ENCODE data around the gene PXN. TPM values are rescaled to one million over a fixed set of nuclear protein-coding genes. Genes with fewer than 3 reads are reported as not detected.
"Not testable (repeated sequence)": the region's sequence is repeated elsewhere in the genome, so short reads cannot be mapped to it uniquely, and the experiment has no call there.

Gene PXN
- total RNA-seq, 1 donor from 2014 or later: 69.8 TPM

DNA sequence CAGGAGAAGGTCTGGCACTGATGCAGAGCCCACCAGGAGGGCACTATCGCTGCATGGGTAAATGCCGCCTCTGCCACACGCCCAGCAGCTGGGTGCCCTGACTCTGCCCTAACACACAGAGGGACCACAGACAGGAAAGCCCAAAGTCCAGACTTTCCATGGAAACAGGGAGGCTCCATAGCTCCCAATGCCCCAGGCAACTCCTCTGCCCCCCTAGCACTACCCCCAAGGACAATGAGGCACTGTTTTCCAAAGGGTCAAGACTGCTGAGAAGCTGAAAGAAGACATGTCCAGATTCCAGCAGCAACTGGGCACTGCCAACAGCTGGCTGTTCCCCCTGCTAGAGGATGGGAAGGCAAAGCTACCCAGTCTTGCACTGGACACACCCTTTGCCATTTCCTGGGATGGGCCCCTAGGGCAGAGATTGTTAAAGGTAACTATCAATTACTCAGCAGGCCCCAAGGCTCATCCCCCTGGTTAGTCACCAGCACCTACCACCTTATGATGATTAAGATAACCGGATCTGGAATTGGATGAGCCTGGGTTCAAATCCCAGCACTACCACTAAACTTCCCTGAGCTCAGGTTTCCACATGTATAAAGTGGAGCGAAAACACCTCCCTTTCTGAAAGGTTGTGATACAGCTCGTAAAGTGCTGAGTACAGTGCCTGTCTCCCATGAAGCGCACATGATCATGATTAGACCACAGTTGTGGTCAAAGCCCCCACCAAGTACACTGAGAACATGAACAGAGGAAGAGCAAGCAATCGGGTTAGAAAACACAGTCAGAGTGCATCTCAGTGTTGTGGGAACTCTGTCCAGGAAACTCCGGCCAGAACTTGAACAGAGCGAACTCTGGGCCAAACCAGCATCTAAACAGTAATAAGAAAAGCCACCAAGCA, 3.3 kb downstream of the PXN start:
- peak; percentile 32 for DNase-seq

DNA sequence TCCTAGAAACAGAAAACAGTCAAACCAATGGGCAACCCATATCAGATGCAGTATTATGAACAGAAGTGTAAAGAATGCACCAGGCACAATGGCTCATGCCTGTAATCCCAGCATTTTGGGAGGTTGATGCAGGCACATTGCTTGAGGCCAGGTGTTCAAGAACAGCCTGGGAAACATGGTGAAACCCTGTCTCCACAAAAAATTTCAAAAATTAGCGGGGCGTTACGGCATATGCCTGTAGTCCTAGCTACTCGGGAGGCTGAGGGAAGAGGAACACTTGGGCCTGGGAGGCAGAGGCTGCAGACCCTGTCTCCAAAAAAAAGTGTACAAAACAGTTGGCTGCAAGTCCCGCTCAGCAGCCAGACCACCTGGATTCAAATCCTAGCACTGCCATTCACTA, 4.9 kb downstream of the PXN start:
- no peak for DNase-seq

DNA sequence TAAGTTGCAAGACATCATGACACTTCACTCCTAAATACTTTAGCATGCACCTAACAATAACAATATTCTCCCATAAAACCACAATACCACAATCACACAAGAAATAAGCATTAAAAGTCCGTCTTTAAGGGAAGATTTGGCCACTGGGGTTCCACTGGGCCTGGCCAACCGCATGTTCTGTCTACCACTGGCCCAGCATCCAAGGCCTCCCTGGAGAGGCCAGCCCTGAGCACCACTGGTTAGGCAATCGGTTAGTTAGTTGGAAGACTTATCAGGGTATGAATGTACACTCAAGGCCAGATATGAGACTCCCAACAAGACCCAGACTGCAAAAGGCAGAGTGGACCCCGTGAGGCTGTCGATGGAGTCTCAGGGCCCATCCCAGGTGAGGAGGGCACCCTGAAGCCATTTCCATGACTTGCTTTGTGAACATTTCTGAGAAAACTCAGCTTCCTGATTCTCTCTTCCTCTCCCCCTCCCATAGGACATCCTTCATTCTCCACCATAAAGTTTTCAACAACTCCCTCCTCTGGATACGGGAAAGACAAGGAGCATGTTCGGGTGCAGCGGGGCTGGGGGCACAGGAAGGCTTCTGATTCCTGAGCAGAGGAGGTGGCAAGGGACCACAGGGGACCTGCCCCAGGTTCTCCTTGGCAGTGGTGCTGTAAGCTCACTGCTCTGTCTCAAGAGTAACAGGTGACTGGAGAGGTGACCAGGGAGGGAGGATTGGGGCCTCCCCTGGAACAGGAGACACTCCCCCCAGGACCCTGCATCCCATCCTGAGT, 5.9 kb downstream of the PXN start:
- no peak for DNase-seq

DNA sequence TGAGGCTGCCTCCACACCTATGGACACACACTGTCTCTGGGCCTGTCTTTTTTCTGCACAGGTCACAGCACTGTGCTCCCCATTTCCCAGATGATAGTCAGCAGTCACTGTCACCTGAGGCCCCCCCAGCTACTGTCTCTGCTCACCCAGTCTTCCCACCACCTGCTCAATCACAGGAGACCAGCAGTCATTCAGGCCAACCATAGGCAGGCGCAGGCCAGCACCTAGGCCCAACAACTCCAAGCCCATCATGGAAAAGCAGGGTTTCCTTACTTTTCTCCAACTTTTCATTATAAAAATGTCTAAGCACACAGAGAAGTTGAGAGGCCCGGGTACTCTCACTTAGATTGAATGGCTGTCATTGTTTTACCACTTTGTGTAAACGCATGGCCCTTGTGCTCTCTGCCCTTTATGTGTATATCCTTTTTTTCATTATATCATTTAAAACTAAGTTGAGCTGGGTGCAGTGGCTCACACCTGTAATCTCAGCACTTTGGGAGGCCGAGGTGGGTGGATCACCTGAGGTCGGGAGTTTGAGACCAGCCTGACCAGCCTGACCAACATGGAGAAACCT, 7.1 kb downstream of the PXN start:
- DNase-seq: no peak

GRCh38 chr12:120257041-120257821, 8.3 kb downstream of the PXN start:
- DNase-seq: peak; percentile 98

DNA sequence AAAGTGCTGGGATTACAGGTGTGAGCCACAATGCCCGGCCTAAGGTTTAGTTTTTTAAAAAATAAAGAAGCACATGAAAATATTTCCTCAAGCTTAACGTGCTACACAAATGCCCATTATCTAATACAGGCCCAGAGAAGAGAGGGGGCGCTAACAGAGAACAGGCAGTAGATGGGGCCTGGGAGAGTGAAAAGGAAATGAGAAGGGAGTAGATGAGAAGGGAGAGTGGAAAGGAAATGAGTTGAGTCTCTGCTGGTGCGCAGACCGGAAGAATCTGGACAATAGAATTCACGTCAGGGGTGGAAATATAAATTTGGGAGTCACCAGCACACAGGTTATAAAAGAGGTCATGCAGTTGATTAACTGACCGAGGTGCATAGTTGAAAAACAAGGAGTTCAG, 10.7 kb downstream of the PXN start:
- DNase-seq: peak; percentile 91

DNA sequence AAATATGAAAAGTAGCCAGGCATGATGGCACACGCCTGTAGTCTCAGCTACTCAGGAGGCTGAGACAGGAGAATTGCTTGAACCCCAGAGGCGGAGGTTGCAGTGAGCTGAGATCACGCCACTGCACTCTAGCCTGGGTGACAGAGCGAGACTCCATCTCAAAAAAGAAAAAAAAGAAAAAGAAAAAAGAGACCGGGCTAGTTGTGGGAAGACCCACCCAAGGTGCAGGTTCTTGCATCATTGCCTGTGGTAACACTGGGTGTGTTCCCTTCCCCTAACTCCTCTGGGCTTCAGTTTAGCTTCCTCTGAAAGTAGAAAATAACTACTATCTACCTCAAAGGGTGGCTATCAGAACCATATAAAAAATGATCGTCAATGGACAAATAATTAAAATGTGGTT, 12.2 kb downstream of the PXN start:
- DNase-seq: not testable (repeated sequence)

- no peak for DNase-seq
These were observed 13.2 kb downstream of the PXN start for GRCh38 chr12:120252071-120252906.

DNA sequence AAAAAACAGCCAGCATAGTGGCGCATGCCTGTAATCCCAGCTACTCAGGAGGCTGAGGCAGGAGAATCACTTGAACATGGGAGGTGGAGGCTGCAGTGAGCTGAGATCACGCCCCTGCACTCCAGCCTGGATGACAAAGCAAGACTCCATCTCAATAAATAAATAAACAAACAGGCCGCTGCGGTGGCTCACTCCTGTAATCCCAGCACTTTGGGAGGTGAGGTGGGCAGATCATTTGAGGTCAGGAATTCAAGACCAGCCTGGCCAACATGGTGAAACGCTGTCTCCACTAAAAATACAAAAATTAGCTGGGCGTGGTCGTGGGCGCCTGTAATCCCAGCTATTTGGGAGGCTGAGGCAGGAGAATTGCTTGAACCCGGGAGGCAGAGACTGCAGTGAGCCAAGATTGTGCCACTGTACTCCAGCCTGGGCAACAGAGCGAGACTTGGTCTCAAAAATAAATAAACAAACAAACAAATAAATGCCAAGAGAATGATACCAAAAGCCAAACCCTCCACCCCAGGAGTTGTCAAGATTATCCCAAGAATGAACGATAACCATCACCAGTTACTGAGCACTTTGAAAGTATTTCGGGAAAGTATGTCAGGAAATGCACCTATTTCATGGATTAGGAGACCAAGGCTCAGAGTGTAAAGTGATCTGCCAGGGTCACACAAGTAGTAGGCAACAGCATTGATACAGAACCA, 14.0 kb downstream of the PXN start:
- not testable (repeated sequence) for DNase-seq

GRCh38 chr12:120249875-120250795, 15.4 kb downstream of the PXN start:
- peak; percentile 62 for DNase-seq

DNA sequence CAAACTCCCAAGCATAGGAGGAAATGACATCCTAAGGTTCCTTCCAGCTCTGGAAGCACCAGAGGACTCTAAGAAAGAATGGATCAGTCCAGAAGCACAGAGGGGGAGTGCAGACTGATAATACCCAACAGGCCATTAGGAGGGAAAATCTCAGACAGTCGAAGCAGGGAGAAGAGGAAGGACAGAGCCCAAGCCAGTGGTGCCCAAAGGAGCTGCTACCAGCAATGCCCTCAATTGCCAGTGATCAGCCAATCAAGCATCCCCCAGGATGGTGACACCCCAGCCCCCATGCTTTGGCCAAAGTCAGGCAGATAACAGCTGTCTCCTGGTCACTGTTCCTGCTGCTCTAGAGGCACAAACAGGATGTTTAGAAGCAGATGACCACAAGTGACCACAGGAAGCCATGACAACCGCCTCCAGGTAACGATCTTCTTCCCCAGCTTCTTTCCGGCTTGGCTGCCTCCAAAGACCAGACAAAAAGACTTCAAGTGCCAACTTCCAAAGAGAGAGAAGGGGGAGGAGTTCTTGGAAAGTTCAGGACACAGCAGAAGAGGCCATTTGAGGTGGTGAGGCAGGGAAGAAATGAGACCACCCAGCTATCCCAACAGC, 16.2 kb downstream of the PXN start:
- DNase-seq: peak; percentile 41

- DNase-seq: peak; percentile 70
These were observed 17.9 kb downstream of the PXN start for GRCh38 chr12:120247621-120248030.

- no peak for DNase-seq
These were observed 18.3 kb downstream of the PXN start for GRCh38 chr12:120247183-120247582.

- DNase-seq: peak; percentile 9
These were observed 18.8 kb downstream of the PXN start for GRCh38 chr12:120246705-120247104.

DNA sequence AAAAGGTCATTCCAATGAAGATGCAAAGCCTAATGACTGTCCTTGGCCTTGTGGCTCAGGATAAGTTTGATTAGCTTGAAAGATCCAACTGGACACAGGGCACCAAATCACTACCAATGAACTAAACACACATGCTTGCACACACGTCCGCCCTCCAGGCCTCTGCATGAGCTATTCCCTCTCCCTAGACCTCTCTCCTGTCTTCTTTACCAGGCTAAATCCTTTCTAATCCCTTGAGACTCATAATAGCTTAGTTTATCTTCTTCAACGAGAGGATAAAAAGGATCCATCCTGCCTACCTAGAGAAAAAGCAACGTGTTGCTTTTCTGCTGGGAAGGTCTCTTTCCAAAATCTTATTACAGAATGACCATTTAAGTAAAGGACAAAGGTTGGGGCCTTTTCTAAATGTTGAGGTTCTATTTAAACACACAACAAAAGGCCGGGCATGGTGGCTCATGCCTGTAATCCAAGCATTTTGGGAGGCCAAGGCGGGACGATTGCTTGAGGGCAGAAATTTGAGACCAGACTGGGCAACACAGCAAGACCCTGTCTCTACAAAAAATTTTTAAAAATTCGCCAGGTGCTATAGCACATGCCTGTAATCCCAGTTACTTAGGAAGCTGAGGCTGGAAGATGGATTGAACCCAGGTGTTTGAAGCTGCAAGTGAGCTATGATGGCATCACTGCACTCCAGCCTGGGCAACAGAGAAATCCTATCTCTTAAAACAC, 22.4 kb downstream of the PXN start:
- DNase-seq: peak; percentile 22

DNA sequence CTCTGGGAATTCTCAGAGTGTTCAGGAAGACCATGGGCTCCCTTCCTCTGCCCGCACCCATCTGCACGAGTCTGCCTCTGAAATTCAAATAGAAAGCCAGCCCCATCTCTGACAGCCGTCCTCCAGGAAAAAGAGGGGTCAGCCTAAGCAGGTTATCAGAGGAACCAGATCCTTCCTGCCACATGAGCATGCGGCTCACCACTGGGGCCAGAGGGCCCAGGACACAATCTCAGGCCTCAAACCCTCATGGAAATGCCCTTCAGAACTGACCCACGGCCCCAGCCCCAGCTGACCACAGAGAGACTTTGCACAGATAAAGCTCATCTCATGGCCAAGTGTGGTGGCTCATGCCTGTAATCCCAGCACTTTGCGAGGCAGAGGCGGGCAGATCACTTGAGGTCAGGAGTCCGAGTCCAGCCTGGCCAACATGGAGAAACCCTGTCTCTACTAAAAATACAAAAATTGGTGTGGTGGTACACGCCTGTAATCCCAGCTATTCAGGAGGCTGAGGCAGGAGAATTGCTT, 23.2 kb downstream of the PXN start:
- DNase-seq: peak; percentile 96

- peak; percentile 82 for DNase-seq
These were observed 23.8 kb downstream of the PXN start for GRCh38 chr12:120241561-120242274.

DNA sequence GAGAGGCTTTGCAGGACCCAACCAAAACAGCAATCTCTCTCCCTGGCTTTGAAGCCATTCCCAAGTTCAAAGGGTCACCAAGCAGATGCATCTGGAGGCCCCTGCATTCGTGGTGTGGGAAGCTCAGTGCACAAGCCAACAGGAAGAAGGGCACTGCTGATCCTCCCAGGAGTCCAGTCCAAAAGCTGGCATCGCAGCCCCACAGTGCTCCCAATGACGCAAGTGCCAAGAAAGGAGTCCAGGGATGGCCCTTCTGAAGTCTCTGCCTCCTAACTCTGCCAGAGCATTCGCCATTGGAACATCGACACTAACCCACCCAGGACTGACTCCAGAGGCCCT, 25.1 kb downstream of the PXN start:
- peak; percentile 88 for DNase-seq
